H1 (cell line): ENCODE measurements around the gene ITGA8. TPM values are rescaled to one million over a fixed set of nuclear protein-coding genes. Genes with fewer than 3 reads are reported as not detected.

ENCODE experiments used
- ATF2 ChIP-seq: IDR thresholded peaks from 2 replicates; pipeline ENCODE4 v1.6.1; 2012; ENCODE audit warnings: low read length, inconsistent platforms
- GTF2F1 ChIP-seq: IDR thresholded peaks from 2 replicates; pipeline ENCODE4 v1.6.1; 2012; ENCODE audit warnings: low read depth, low read length, improper control_type of control experiment, borderline replicate concordance
- MAFK ChIP-seq: IDR thresholded peaks from 2 replicates; pipeline ENCODE4 v1.6.1; 2012; ENCODE audit warnings: low read depth, mild to moderate bottlenecking, improper control_type of control experiment, low read length
- POU5F1 ChIP-seq: IDR thresholded peaks from 2 replicates; pipeline ENCODE4 v1.6.1; 2011; ENCODE audit warnings: low read depth, mild to moderate bottlenecking, low read length, moderate library complexity
- SIX5 ChIP-seq: IDR thresholded peaks from 2 replicates; pipeline ENCODE4 v1.6.1; 2011; ENCODE audit warnings: mild to moderate bottlenecking, low read depth, low read length
- TAF7 ChIP-seq: optimal IDR thresholded peaks from 2 replicates; pipeline ENCODE3; 2011; ENCODE audit warnings: low read depth, mild to moderate bottlenecking, inconsistent platforms, low read length, moderate library complexity, borderline replicate concordance
- TBP ChIP-seq: IDR thresholded peaks from 2 replicates; pipeline ENCODE4 v1.6.1; 2011; ENCODE audit warnings: low read depth, low read length, improper control_type of control experiment
- YY1 ChIP-seq: IDR thresholded peaks from 2 replicates; pipeline ENCODE4 v1.6.1; 2011; ENCODE audit warnings: low read depth, mild to moderate bottlenecking, low read length
- ZNF274 ChIP-seq: IDR thresholded peaks from 2 replicates; pipeline ENCODE4 v1.7.0; 2012; ENCODE audit warnings: low read length, borderline replicate concordance; ENCODE audit errors: extremely low read depth
- polyA plus RNA-seq, 7 experiments: library from polyadenylated mRNA; depleted of rRNA in 3 of 7; stranded (reverse) in 5 of 7; unstranded in 2 of 7; fragments of >200 nt in 5 of 7; fragments of 200-250 nt in 2 of 7; gene quantifications; 1 replicate in 5 of 7; 2 replicates in 1 of 7; 4 replicates in 1 of 7; pipeline versions ENCODE4 v1.2.1 to v1.2.3, GENCODE V29; 2011 to 2013; ENCODE audit warnings: missing spikeins in 2 of 7, mixed read lengths in 2 of 7
- total RNA-seq: library from RNA; stranded (reverse); fragmentation: NEBNext Ultra II Directional; extraction: Animal tissue kit (Norgen Biotek cat#: 25700); gene quantifications from 2 replicates; pipeline ENCODE4 v1.2.1, GENCODE V29; 2021

Gene ITGA8
- total and polyA plus RNA-seq, 2 of the 8 experiments (the other 6 are each of a cell fraction or from before 2014, with no cell fraction given): not detected

DNA sequence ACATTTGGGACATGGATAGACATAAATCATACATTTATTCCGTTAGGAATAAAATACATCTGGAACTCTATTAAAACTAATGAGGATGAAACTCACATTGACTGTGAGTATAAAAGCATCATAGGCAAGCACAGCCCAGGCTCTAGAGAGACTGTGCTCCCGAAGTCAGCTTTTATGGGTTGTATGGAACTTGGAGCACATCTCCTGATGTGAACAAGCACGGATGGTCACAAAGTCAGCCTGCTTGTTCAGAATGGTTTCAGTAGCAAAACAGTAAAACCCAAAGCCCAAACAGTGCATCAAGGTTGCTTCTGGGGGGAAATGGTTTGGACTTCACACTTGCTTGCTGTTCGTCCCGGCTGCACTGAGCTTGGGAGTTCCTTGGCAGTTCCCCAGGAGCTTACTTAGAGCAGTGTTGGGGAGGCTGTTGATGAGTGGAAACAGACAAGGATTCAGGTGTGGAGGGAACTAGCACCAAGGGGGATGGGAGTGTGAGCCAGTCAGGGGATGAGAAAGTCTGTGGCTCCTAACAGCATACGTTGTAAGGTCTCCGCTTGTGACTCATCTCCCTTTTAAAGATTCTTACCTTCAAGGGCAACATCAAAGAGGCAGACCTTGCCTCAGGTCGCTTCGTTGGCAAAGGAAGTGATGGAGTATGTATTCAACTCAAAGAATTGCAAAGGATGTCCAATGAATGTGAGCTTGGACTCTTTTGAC is 19.7 kb upstream of the ITGA8 start (continued):
- TF ChIP-seq ATF2 (no peak), YY1 (no peak), MAFK (no peak), SIX5 (no peak), TAF7 (no peak), GTF2F1 (no peak), TBP (no peak), ZNF274 (no peak), POU5F1 (no peak)
- TF ChIP-seq, all 59 proteins: peak for 0
